Heart left ventricle (tissue), 13 donors: ENCODE data around the gene ERBB4.

Experiments
- CTCF ChIP-seq, 12 donors: fragments of 200-600 bp; sonication (generic) in 4 of 12; IDR thresholded peaks; one replicate each; pipeline versions ENCODE4 v1.5.0 to v1.8.0; 2018 to 2022; ENCODE audit warnings: antibody characterized with exemption in 12 of 12, mild to moderate bottlenecking in 5 of 12
- POLR2A ChIP-seq, 2 donors: fragments of 450-650 bp; IDR thresholded peaks; one replicate each; pipeline ENCODE4 v1.6.1; 2017; ENCODE audit warnings: antibody characterized with exemption in 2 of 2, mild to moderate bottlenecking in 2 of 2, moderate library complexity in 2 of 2
- donor health status: ischemic (EF 13 %, LVEDD 7.1; RV severe dilation, severe dysfunction).
- donor health status: DM: no; HTN: yes; CAD: no.
- donor health status: DM: no; HTN: no; CAD: no.
- donor health status: ischemic (EF 25% LVEDD 6.9; RV normal size, moderate dysfunction).
- donor health status: ischemic (EF 25% LVEDD 5.7; RV mildly dilated, moderate dysfunction).
- donor health status: ischemic (EF 35%, LVEDD 5.7; RV mildly dilated, moderate dysfunction).
- donor health status: nonischemic (EF 11% LVEDD 7.7; RV severe dilation, severe dysfunction).
- donor health status: DM: yes; HTN: yes; CAD: no.
- donor health status: PGD.
- donor health status: ischemic (EF 29% LVEDD 5.4; RV normal size, mild dysfunction).
- donor health status: nonischemic (EF 23%, LVEDD 6.1; RV moderate dilation, normal function).

GRCh38 chr2:211367711-211368110 is 1170.9 kb downstream of the ERBB4 start:
- TF ChIP-seq CTCF (IDR thresholded peaks at IDR 0.05) (no peak), POLR2A (IDR thresholded peaks at IDR 0.05) (no peak)
